Tibial nerve (tissue), 4 donors: ENCODE data around the gene ILKAP. TPM values are rescaled to one million over a fixed set of nuclear protein-coding genes. Genes with fewer than 3 reads are reported as not detected.
A peak's percentile ranks its signal among the peaks of the same experiment; 100 is the strongest.

Experiments
- DNase-seq, 2 donors: peaks; one replicate each; pipeline ENCODE4 v3.0.0-alpha.2; 2019; ENCODE audit warnings: low spot score in 2 of 2
- H3K27ac ChIP-seq, 4 donors: fragments of 200-600 bp; sonication (generic) in 3 of 4; one replicate each; pipeline ENCODE4 v1.5.1; 2017 to 2019; ENCODE audit warnings: mild to moderate bottlenecking in 1 of 4
- H3K27me3 ChIP-seq, 2 donors: fragments of 200-600 bp; sonication (generic) in 1 of 2; one replicate each; pipeline versions ENCODE4 v1.5.1 to v1.6.0; 2017 to 2019
- H3K36me3 ChIP-seq, 3 donors: fragments of 200-600 bp; sonication (generic); one replicate each; pipeline ENCODE4 v1.5.1; 2018 to 2019
- H3K4me1 ChIP-seq, 4 donors: fragments of 200-600 bp; sonication (generic) in 3 of 4; one replicate each; pipeline ENCODE4 v1.5.1; 2017 to 2019
- H3K4me3 ChIP-seq, 4 donors: fragments of 200-600 bp; sonication (generic) in 3 of 4; one replicate each; pipeline ENCODE4 v1.5.1; 2017 to 2019; ENCODE audit warnings: mild to moderate bottlenecking in 1 of 4, moderate library complexity in 1 of 4
- H3K9me3 ChIP-seq, 4 donors: fragments of 200-600 bp; sonication (generic) in 3 of 4; one replicate each; pipeline ENCODE4 v1.5.1; 2017 to 2019
- EP300 ChIP-seq, 2 donors: sonication (generic); formaldehyde crosslinking; IDR thresholded peaks; one replicate each; pipeline ENCODE4 v1.6.1; 2017; ENCODE audit warnings: antibody characterized with exemption in 2 of 2, mild to moderate bottlenecking in 1 of 2
- POLR2A ChIP-seq, 2 donors: fragments of 450-650 bp; IDR thresholded peaks; one replicate each; pipeline ENCODE4 v1.6.1; 2017; ENCODE audit warnings: antibody characterized with exemption in 2 of 2, mild to moderate bottlenecking in 2 of 2, moderate library complexity in 2 of 2
- WGBS, 2 donors: methylation state at CpG; one replicate each; pipeline ENCODE4 v1.1.5; 2018; 5-methylcytosine and 5-hydroxymethylcytosine counted together
- total RNA-seq, 4 donors: library from RNA; depleted of rRNA; stranded (reverse); fragments of >200 nt; gene quantifications; one replicate each; pipeline ENCODE4 v1.1.0, GENCODE V29; 2016
- TF ChIP-seq, protein P1 (sequence below), 5 experiments: fragments of 200-600 bp in 3 of 5; fragments of 450-650 bp in 2 of 5; sonication (generic) in 3 of 5; IDR thresholded peaks; one replicate each; pipeline ENCODE4 v1.5.1; 2016 to 2019; ENCODE audit warnings: antibody characterized with exemption in 5 of 5, mild to moderate bottlenecking in 3 of 5, moderate library complexity in 2 of 5

The ILKAP gene
- total RNA-seq, 4 donors from 2014 or later: 40.8 to 53.1 (median 47.9) TPM

DNA sequence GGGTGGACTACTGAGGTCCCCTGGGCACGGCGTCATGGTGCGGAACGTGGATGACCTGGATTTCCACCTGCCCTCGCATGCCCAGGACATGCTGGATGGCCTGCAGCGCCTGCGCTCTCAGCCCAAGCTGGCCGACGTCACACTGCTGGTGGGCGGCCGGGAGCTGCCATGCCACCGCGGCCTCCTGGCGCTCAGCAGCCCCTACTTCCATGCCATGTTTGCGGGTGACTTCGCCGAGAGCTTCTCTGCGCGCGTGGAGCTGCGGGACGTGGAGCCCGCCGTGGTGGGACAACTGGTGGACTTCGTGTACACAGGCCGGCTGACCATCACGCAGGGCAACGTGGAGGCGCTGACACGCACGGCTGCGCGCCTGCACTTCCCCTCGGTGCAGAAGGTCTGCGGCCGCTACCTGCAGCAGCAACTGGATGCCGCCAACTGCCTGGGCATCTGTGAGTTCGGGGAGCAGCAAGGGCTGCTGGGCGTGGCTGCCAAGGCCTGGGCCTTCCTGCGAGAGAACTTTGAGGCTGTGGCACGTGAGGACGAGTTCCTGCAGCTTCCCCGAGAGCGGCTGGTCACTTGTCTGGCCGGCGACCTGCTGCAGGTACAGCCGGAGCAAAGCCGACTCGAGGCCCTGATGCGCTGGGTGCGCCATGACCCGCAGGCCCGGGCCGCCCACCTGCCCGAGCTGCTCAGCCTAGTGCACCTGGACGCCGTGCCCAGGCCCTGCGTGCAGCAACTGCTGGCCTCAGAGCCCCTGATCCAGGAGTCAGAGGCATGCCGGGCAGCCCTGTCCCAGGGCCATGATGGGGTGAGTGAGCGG is 62.6 kb downstream of the ILKAP start:
- TF ChIP-seq POLR2A (IDR thresholded peaks at IDR 0.05) (no peak), EP300 (IDR thresholded peaks at IDR 0.05) (no peak)
- TF ChIP-seq, protein P1, sequence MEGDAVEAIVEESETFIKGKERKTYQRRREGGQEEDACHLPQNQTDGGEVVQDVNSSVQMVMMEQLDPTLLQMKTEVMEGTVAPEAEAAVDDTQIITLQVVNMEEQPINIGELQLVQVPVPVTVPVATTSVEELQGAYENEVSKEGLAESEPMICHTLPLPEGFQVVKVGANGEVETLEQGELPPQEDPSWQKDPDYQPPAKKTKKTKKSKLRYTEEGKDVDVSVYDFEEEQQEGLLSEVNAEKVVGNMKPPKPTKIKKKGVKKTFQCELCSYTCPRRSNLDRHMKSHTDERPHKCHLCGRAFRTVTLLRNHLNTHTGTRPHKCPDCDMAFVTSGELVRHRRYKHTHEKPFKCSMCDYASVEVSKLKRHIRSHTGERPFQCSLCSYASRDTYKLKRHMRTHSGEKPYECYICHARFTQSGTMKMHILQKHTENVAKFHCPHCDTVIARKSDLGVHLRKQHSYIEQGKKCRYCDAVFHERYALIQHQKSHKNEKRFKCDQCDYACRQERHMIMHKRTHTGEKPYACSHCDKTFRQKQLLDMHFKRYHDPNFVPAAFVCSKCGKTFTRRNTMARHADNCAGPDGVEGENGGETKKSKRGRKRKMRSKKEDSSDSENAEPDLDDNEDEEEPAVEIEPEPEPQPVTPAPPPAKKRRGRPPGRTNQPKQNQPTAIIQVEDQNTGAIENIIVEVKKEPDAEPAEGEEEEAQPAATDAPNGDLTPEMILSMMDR (IDR thresholded peaks at IDR 0.05): no peak
- WGBS, 2 donors: 90 to 92% methylated on average over 44 to 49 of the region's 60 CpGs
- peaks cover 0 to 20% (median 5%) of the 10 kb centered on the region in 4 donors for H3K4me1 ChIP-seq

DNA sequence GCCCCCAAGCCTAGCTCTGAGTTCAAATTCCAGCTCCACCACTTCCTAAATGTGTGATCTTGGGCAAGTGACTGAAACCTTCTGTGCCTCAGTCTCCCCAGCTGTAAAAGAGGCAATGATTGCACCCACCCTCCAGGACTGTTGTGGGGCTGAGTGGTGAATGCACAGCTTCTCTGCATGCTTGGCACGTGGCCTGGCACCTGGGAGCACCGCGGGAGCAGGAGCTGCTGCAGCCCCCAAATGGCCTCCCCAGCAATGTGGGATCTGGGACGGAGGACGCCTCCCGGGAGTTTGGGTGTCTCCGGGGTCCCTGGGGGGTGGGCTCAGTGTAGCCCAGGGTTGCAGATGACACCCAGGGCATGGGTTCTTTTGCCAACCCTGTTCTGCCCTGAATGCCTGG is 63.5 kb downstream of the ILKAP start:
- Histone ChIP-seq H3K27ac (no peak overlapping the region), H3K4me1 (peaks cover 0 to 20% (median 5%) of the 10 kb centered on the region in 4 donors), H3K9me3 (no peaks in the 10 kb centered on the region), H3K4me3 (no peak overlapping the region), H3K36me3 (no peaks in the 10 kb centered on the region), H3K27me3 (peaks cover 0 to 9% of the 10 kb centered on the region in 2 donors)
- TF ChIP-seq EP300 (IDR thresholded peaks at IDR 0.05): no peak
- TF ChIP-seq, protein P1 (IDR thresholded peaks at IDR 0.05): no peak
- no peak for DNase-seq
- 85% methylated on average over 7 of the region's 7 CpGs; no CpG with 5 or more reads in 1 of the 2 donors for WGBS, 2 donors

More for the DNA sequence above, 62.6 kb downstream of the ILKAP start:
- DNase-seq: no peak
- H3K27ac ChIP-seq: no peak overlapping the region
- no peaks in the 10 kb centered on the region for H3K36me3 ChIP-seq
- peaks cover 0 to 9% of the 10 kb centered on the region in 2 donors for H3K27me3 ChIP-seq
- H3K4me3 ChIP-seq: no peak overlapping the region
- no peaks in the 10 kb centered on the region for H3K9me3 ChIP-seq

DNA sequence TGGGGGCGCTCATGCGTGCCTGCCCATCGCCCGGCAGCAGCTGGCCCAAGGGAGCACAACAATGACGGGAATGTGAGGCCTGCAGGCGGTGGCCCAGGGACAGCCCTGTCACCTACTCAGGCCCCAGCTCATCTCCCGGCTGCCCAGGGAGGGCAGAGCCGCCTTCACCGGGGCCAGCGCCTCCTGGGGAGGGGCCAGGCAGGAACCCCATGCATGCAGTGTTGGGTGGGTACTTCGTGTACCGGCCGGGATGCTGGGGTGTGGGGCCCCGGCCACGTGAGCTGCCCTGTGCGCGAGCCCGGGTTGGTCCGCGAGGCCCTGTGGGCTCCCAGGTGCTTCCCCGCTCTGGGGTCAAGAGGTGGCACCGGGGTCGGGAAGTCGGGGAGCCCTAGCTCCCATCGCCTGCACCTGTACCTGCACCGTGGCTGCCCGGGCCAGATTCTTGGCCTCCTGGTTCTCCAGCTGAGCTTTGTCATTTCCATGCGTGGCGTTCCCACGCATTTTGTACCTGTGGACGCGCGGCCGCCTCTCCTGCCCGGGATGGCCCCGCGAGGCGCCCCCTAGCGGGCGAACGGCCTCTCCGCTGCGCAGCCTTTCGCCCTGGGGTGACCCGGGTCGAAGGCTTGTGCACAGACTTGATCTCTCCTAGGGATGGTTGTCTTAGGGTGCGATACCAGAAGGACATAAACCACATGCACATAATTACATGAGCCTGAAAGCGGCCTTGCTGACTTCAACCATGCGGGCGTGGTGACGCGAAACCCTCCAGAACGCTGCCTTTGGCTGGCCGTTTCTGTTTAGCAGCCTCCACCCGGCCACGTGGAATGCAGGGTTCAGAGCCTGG is 64.1 kb downstream of the ILKAP start:
- H3K4me1 ChIP-seq: peaks cover 0 to 20% (median 5%) of the 10 kb centered on the region in 4 donors
- H3K27ac ChIP-seq: no peak overlapping the region
- H3K36me3 ChIP-seq: no peaks in the 10 kb centered on the region

DNA sequence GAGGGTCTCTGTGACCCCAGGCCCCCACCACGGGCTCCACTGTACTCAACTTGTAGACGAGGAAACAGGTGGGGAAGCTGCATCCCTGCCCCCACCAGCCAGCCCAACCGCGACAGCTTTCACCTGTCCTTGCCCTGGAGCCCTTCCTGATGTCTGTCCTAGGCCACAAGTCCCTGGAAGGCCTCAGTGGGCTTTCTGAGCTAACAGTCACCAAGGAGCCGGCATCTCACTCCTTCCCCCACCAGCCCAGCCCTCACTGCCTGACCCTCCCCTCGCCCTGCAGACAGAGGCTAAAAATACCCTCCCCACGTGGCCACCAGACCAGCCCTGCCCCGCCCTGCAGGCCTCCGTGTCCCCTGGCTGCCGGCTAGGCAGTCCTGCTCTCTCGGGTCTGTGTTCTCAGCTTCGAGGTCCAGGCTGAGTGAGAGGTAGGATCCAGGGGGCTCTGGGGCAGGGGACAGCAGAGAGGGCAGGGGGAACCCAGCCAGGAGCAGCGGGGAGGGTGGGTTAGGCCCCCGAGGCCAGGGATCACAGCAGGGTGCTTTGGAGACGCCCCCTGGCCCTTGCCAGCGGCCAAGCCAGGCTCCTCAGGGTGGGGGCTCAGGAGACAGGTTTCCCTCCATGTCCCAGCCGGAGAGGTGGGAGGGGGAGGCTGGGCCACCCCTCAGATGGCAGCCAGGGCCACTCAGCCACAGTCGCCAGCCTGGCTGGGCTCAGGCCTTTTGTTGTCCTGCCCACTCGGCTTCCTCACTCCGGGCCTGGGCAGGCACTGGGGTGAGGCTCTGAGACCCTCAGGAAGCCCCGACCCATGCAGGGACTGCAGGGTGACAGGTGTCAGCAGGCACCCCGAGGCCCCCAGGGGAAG is 64.9 kb downstream of the ILKAP start, which contains the start of gene KLHL30:
Gene KLHL30, plus strand, starts transcription at position 338 of the 865 bp plus-strand sequence. CDS start 2,087 bp downstream, outside the sequence.
- H3K27me3 ChIP-seq: peaks cover 0 to 9% of the 10 kb centered on the region in 2 donors
- peaks cover 0 to 20% (median 5%) of the 10 kb centered on the region in 4 donors for H3K4me1 ChIP-seq
- H3K4me3 ChIP-seq: peak within 1 kb of the TSS in 1 of 4 donors; percentile 27
- no peaks in the 10 kb centered on the region for H3K36me3 ChIP-seq
- no peak within 1 kb of the TSS for H3K27ac ChIP-seq
- no peak for TF ChIP-seq EP300 (IDR thresholded peaks at IDR 0.05)
- no peak for DNase-seq
- 45 to 54% methylated on average over 17 to 20 of the region's 22 CpGs for WGBS, 2 donors
- H3K9me3 ChIP-seq: no peaks in the 10 kb centered on the region

More for the DNA sequence above, 64.1 kb downstream of the ILKAP start:
- Histone ChIP-seq H3K27me3 (peaks cover 0 to 9% of the 10 kb centered on the region in 2 donors), H3K9me3 (no peaks in the 10 kb centered on the region), H3K4me3 (peak overlapping the region in 1 of 4 donors; percentile 27)
- 50 to 64% methylated on average over 43 to 51 of the region's 56 CpGs for WGBS, 2 donors
- DNase-seq: no peak
- TF ChIP-seq POLR2A (IDR thresholded peaks at IDR 0.05): no peak
- TF ChIP-seq, protein P1 (IDR thresholded peaks at IDR 0.05): peak in 4 of 5 experiments; percentile 23 to 48 (median 28)

DNA sequence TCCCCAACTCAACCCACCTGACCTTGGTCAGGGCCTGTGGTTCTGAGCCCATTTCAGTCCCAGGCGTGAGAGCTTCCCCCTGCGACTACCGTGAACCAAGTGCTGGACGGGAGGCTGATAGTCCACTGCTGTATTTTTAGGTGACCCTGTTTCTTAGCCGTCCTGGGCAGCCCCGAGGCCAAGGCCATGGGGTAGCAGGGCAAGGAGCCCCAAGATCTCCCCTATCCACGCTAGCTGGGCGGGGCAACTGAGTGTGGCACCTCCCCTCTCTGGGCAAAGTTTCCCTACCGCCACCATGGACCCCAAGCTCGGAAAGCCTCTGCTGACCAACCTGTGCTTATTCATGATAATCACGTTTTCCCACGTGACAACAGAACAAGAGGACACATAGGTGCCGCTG is 65.6 kb downstream of the ILKAP start:
- WGBS, 2 donors: 90 to 96% methylated on average over 13 of the region's 13 CpGs
- H3K4me1 ChIP-seq: peaks cover 0 to 20% (median 5%) of the 10 kb centered on the region in 4 donors

More for the DNA sequence above, 65.6 kb downstream of the ILKAP start:
- DNase-seq: no peak
- Histone ChIP-seq H3K4me3 (no peak overlapping the region), H3K9me3 (no peaks in the 10 kb centered on the region), H3K27ac (no peak overlapping the region), H3K36me3 (no peaks in the 10 kb centered on the region), H3K27me3 (peaks cover 0 to 9% of the 10 kb centered on the region in 2 donors)
- TF ChIP-seq, protein P1 (IDR thresholded peaks at IDR 0.05): no peak
- TF ChIP-seq EP300 (IDR thresholded peaks at IDR 0.05) (no peak), POLR2A (IDR thresholded peaks at IDR 0.05) (no peak)
